ENCODE data around the gene NOTUM.

DNA sequence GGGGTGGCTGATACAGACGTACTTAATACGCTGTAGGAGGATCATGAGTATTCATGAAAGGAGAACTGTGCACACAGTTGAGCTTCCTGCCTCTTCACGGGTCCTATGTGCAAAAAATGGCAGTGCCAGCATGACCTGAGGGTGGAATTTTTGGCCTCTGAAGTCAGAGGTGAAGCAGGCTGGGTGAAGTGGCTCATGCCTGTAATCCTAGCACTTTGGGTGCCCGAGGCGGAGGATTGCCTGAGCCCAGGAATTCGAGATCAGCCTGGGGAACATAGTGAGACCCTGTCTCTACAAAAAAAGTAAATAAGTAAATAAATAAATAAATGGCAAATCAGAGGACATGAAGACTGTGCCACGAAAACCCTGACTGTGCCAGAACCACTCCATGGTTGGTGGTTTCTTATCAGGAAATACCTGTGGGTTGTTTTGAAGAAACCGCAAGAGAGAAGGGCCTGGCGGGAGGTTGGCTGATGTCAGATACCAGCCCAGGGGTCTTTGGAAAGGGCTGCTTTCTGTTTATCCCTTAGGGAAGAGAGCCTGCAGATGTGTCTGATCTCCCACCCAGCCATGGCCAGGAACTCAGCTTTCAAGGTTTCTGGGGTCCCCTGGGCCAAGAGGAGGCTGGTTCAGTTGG lies 19.8 kb upstream of the NOTUM start:
- no peak for TF ChIP-seq FOXK2 (IDR thresholded peaks at IDR 0.05)
- no peak for TF ChIP-seq TARDBP (IDR thresholded peaks at IDR 0.05)
